ENCODE data around the gene WNT7B.
"Not testable (repeated sequence)": the region's sequence is repeated elsewhere in the genome, so short reads cannot be mapped to it uniquely, and the experiment has no call there.

Gene WNT7B

GRCh38 chr22:46007848-46008261, 30.9 kb upstream of the WNT7B start:
- FAIRE-seq: no peak

DNA sequence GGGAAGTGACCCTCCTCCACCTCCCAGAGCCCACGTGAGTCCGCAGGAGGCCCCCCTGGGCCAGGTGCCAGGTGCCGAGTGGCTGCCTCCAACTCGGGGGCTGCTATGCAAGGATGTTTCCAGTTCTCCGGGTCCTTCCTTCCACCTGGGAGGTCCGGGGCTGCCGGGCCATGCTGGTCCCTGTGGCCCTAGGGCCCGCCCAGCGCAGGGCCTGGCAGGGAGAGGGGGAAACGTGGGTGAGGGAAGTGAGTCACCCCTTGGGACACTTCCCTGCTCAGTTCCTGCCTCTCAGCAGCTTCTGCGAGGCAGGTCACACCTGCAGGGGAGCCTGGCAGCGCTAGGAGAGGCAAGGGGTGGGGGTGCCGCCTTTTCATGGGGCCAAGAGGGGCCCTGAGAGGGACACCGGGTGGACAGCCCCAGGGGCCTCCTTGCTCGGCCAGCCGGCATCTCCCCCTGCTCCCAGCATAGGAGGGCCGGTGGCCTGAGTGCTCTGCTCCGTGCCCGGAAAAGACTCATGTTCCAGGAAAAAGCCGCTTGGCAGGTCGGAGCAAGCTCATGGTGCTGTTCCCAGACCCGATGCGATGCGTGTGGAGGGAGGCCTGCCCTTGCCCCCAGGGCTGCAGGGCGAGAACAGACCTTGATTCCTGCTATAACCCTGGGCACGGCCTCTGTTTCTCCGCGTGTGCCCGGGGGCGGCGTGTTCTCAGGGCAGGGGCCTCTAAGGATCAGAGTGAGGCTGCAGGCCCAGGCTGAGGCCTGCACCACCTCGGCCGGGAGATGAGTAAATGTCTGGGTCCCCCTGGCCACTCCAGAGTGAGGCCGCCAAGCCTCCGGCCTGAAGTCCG, 30.3 kb upstream of the WNT7B start:
- FAIRE-seq: no peak

DNA sequence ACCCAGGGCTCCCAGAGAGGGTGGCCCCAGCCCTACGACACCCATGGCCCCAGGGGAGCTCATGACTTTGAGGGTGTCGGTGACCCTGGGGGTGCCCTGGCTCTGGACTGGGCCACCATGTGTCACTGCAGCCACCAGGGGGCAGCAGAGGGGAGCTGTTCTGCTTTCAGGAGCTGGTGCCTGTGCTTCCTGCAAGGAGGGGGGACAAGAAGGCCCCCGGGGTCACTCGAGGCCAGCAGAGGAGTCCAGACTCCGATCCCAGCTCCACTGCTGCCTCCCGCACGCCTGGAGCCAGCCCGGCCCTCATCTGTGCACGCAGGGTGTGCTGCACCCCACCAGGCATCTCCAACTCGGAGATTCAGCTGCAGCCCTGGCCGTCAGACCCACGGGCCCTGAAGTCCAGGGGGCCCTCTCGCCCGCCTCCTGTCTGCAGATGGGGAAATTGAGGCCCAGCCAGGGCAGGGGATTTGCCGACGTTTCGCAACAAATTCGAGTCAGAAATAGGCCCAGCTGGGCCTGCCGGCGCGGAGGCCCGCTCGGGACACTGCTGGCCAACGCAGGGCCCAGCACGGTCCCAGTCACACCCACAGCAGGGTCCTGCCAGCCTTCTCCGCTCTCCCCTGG, 29.5 kb upstream of the WNT7B start:
- no peak for FAIRE-seq

DNA sequence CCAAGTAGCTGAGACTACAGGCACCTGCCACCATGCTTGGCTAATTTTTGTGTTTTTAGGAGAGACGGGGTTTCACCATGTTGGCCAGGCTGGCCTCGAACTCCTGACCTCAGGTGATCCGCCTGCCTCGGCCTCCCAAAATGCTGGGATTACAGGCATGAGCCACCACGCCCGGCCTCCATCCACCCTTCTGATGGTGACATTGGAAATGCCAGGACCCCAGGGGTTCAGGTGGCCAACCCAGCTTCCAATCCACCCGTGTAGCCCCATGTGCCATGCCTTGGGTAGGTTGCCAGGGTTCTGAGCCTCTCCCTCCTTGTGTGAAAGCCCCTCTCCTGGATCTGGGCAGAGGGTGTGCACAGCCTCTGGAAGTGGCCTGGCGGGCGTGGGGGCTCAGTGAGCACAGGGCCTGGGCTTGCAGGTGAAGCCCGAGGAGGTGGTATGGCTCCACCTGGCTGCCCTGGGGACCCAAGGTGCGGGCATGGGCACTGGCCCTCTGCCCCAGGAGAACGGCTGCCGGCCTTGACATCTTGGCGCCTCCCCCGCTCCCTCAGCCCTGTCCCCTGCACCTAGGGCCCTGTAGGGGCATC, 28.2 kb upstream of the WNT7B start:
- FAIRE-seq: not testable (repeated sequence)

- no peak for FAIRE-seq
Measured at GRCh38 chr22:46004105-46004866, 27.3 kb upstream of the WNT7B start.

DNA sequence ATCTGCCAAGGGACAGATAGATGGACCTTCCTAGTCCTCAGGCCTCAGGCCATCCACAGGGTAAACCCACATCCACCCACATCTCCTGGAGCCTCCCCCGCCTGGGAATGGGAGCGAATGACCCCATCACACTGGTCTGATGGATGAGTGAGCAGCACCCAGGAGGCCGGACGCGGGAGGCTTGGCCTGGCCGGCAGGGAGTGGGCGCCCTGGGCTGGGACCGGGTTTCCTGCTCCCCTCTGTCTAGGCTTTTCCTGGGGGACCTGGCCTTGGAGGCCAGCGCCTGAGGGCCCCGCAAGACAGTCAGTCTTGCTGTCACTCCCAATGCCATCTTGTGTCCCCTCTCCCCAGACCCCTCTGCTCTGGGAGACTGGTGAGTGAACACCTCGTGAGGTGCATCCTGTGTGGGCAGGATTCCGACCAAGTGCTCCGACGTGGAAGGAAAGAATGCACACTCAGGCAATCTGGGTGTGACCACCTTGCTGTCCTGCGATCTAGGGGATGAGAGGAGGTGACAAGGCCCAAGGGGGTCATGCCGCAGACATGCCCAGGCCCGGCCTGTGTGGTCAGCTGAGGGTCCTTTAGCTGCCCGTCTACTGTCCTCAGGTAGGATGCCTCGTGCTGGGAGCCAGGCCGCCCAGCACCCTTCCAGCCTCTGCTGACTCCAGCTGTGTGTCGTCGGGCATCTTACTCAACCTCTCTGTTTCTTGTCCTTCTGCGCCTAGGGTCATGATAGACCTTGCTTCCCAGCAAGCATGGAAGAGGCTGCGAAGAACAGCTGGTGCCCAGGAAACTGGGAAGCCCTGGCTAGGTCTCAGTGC, 26.5 kb upstream of the WNT7B start:
- no peak for FAIRE-seq

DNA sequence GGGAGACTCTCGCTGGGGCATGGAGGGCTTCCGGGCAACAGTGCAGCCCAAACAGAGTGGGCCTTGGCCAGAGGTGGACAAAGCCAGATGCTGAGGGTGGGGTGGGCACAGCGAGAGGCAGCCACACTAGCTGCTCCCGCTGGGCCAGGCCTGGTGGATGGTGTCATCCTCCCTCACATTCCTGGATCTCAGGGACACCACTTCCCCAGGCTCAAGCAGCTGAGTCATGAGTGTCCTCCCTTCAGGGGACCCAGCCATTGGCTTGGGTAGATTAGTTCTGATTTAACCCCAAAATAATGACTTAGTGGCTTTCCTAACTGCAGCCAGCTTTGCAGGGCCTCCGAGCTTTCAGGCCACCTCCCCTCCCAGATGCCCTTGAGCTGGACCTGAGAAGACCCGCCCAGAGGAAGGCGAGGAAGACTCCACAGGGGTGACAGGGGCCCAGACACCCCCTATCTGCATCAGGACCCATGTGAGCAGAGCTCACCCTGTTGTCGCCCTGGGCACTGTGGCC, 25.9 kb upstream of the WNT7B start:
- FAIRE-seq: no peak

DNA sequence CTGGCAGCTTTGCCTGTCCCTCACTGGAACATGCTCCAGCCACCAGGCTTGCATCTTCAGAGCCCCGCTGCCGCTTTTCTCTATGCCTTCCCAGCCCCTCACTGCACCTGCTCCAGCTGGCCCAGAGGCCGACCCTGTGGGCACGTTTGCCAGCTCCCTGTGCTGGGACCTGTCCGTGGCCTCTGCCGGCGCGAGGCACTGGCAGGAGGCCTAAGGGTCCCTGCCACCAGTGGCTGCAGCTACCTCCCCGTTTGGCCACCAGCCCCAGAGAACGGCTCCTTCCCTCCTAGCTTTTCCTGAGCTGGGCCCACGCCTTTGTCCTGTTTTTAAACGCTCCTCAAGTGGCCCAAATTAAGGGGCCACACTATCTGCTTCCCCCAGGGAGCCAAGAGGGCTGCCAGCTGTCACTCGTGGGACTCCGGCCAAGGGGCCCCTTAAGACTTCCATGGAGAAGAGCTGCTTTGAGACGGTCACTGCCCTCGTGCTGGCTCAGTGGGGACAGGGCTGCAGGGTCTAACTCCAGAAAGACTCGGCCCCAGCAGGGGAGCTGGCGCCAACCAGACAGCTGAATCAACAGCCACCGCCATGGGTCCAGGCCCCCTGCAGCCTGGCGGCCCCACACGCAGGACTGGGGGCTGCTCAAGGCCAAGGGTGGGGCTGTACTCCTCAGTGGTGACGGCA, 24.6 kb upstream of the WNT7B start:
- no peak for FAIRE-seq

GRCh38 chr22:46001046-46001425, 24.1 kb upstream of the WNT7B start:
- FAIRE-seq: no peak

DNA sequence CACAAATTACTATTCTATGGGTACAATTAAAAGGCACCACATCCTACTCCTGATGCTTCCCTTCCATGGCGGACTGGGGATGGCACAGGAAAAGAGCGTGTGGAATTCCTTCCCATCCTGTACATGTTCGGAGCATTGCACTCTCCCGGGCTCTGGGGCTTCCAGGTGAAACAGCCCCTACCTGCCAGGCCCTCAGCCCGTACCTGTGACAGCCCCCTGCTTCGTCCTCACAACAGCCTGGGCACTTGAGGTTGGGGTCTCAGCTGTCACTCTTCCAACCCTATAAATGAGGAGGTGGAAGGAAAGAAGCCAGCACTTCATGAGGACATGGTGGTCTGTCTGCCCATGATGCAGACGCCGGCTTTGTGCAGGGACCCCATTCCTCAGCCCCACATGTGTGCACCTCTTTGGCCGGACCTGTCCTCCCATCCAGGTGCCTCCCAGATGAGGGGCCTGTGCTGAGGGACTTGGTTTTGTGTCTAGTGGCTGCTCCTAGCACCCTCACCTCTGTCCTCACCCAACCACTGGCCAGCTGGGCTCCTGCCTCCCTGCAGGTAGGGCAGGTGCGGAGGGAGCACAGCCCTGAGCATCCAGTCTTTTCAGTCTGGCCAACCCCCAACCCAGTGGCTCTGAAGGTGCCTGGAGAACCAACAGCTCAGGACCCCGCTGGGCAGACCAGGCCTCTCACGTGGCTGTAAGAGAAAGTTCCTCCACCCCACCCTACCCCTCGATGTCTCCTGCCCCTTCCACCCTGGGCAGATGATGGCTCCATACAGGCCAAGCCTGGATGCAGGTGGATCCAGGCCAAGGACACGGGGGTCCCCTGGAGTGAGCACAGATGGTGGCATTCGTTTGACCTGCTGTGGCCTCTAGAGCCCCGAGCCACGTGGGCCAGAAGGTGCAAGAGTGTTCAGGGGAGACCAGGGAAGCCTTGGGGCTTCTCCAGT, 23.4 kb upstream of the WNT7B start:
- FAIRE-seq: no peak

GRCh38 chr22:45999379-45999971, 22.5 kb upstream of the WNT7B start:
- no peak for FAIRE-seq

DNA sequence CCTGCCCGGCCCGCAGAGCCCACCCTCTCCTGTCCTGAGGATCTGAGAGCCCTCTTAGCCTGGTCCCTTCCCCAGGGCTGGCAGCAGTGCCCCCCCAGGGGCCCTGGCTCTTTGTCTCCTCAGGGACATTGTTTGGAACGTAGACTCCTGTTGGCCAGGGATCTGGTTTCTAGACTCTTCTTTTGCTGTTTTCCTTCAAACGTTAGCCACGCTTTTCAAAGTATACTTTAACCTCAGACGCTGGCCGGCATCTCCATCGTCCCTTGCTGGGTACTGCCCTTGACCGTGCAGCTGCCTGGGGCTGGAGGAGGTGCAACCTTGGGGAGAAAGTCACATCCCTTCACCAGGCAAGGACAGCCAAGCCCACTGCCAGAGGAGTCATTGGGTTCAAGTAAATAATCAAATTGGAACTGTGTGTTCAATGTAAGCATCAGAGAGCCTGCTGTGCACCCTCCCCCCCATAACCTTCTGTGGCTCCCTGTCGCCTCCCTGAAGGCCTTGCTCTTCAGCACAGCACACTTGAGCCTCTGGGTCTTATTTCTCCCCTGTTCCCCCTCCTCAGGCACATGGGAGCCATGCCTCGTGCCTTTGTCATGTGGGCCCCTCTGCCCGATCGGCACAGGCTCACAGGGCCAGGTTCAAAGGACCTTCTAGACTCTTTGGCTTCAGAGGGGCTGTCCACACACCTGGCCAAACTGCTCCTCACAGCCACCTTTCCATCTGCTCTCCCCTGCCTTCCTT, 21.8 kb upstream of the WNT7B start:
- FAIRE-seq: no peak

DNA sequence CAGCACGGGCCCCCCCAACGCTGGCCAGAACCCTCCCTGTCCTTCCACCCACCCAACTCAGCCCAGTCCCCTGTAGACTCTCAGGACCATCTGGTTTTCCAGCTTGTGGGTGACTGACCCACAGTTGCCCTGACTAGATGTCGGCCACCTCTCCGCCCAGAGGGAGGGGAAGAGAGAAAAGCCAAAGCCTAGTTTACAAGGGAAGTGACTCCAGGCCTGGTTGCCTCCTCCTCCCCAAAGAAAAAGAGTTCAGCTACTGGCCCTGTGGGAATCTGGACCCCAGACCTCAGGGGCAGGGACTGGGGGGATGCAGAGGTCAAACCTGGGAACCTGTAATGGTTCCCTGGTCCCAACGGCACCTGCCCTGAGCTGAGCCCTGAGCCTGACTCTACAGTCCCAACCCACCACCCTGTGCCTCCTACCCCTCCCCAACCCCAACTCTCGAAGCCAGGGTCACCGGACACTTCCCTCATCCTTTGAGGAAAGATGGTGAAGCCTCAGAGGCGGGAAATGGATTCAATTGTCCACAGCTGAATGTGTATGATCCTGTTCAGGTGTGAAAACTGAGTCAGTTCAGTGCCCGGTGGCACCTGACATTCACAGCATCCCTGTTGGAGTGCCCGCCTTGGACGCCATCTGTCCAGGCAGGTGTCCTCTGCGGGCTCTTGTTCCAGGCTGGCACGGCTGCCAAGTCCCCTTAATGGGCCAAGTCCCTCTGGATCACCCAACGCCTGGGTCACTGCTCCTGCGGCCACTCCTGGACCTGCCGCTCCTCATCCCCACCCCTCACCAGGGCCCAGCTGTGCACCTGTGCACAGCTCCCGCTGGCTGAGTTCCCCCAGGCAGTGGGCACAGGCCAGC, 21.0 kb upstream of the WNT7B start:
- no peak for FAIRE-seq

DNA sequence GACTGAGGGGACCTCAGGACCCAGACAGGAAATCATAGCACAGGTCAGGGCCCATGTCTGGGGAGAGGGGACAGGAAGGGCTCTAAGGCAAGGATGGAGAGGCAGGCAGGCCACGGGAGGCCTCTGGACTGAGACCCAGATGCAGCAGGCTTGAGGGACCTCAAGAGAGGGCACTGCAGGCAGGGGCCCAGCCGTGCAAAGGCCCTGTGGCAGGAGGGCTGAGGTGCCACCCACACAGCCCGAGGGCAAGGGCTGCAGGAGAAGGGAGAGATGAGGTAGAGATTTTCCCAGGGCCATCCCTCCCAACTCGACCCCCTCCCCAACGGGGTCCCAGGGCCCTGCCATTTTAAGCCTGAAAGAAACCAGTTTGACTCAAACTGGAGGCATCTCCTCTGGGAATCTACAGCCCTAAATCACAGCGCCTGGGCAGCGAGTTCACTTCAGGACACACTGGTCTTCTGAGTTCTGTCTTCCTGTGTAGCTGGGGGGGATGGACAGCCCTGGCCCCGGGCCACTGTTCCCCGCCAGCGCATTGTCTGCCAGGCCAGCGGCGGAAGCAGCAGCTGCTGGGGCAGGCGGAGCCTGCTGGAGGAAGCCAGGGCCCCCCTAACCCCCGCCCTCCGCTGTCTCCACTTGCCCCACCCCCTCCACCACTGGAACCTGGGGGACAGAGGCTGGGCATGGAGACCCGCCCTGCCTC, 20.3 kb upstream of the WNT7B start:
- FAIRE-seq: no peak

DNA sequence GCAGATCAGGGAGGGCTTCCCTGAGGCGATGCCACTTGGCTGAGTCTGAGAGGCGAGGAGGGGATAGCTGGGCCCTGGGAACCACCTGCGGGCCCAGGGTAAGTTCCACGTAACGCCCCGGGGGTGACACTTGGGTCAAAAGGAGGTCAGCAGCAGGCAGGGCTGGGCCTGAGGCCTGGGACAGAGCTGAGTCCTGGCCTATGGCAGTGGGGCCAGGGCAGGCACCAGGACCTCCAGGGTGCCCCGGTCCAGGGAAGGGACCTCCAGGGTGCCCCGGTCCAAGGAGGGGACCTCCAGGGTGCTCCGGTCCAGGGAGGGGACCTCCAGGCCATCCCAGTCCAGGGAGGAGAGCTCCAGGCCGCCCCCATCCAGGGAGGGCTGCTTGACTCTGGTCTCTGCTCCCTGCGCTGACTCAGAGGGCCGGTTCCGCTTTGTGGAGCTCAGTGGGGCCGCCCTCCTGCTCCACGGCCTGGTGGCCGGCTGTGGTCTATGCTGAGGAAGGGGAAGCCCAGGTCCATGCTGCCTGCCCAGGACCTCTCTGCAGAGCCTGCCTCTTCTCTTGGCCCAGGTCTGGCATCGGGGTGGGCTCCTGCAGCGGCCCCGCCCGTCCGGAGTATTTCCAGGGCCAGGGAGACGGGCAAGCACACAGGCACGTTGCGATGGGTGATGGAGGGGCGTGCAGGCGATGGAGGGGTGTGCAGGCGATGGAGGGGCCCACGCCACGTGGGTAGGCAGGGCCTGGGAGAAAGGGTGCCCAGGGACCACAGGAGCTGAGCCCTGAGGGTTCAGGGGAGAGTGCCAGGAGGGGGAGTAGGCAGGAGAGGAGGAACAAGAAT, 19.5 kb upstream of the WNT7B start:
- no peak for FAIRE-seq

DNA sequence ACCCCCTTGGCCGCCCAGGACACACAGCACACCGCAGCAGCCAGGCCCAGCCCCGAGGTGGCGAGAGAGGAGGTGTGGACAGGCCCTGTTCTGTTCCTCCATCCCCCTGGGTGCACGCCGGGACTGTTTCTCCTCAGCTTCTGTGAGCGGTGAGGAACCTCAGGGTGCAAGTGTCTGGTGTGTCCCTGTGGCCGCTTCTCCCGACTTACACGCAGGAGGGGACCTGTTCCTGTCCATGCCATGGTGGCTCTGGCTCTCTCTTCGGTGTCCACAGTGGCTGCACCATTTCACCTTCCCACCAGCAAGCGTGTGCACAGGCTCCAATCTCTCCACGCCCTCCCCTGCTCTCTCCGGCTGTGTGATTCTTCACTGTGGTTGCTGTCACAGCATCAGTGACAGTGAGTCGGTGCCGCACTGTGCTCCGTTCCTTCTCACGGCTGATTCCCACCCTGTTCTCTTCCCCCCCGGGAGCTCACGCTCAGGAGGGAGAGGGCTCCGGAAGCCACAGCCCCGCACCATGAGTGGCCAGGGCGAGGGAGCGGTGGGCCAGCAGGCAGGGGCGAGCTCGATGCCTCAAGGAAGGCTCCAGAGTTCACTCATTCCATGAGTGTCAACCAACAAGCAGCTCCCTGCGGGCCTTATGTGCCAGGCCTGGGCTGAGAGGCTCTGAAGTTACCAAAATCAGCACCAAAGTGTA, 18.6 kb upstream of the WNT7B start:
- no peak for FAIRE-seq
